CD4-positive, alpha-beta T cell treated with Interleukin-15 for 4 hours (primary cell): ENCODE results near the gene RAPGEF5.

Source experiments
- DNase-seq: peaks from one replicate; pipeline ENCODE4 v3.0.0-alpha.2; 2020; ENCODE audit warnings: low spot score

RAPGEF5 gene

DNA sequence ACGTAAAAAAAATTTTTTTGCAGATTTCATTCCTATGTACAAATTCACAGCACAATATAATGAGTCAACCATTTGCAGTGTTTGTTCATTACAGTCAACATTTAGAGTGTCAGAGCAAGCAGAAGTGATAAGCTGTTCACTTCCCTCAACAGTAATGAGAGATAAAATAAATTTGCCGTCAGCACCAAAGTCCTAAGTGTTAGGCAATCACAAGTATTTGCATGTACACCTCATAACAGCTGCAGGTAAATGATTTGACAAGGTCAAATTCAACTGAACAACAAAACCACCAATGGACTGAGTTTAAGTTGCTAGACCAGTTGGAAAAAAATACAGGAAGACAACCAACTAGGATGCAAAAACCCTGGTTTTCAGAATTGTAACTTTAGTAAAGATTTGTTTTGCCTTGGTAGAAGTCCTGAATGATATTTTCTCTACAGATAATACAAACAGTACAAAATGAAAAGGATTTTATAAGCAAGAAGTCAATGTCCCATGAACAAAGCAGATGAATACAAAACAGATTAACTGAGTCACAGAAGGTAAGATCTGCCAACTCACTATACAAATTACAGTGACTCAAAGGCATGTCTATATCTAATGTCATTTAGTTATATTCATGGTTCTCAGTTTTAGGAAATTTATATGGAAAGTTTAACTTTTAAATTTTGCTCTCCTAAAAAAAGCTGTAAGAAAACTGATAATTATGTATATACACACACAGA lies 10.4 kb downstream of the RAPGEF5 start:
- DNase-seq: no peak

- DNase-seq: no peak
Observed at GRCh38 chr7:22344655-22345054, 12.3 kb downstream of the RAPGEF5 start.

GRCh38 chr7:22343612-22344011 lies 13.3 kb downstream of the RAPGEF5 start:
- DNase-seq: no peak

- DNase-seq: no peak
Observed at GRCh38 chr7:22343071-22343470, 13.9 kb downstream of the RAPGEF5 start.

DNA sequence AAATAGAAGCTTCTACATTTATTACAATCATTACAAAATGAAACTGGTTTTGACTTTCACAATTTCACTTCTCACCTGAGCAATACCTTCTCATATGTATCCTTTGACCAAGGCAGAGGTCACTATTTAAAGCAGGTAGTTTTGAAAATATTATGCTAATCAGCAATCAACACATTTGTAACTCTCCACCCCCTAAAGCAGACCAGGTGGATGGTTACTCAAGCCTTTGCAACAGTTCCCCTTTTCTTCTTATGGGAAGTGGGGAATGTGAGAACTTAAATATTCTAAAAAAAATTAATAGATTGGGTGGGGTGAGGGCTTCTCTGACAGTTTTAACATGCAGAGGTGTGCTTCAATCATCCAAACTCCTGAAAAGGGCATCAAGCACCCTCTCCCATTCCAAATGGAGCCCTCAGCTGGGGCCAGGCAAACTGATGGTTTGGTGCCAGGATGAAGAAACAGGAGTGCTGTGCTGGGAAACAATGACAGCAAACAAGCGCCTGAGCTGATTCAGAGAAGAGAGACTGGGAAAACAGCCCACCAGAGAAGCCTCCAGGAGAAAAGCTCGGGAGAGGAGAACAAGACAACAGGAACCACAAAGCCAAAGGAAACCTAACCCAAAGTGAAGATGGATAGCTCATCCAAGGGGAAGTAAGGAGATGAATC lies 17.1 kb downstream of the RAPGEF5 start:
- no peak for DNase-seq

DNA sequence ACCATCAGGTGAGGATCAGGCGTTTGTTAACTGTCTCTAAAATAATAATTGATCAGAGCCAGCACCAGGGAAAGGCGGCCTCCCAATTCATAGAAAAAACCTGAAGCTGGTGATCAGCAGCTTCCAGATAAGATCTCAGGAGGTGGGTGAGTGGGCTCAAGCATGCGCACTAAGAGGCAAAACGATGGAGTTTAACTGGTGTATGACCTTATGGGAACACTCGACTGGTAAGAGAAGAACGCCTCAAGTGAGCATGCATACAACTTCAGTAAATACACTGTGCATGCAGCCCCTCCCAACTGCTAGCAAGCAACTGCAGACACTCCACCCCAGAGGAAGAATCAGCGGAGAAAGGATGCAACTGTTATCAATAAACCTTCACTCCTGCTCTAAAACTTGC lies 18.1 kb downstream of the RAPGEF5 start:
- DNase-seq: no peak

DNA sequence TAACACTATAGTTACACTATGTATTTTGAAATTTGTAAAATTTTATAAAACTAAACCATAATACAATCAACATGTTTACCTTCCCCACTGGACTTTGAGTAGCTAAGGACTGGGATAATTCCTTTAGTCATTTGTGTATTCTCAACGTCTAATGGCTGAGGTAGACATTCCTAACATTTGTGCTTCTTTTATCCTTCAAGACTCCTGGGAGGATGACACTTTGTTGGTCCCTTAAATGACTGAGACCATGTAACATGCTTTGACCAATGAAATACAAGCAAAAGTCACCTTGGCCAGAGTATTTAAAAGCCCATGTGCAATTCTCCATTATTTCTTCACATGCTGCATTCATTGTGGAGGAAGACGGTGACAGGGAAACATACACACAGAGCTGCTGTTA lies 18.5 kb downstream of the RAPGEF5 start:
- DNase-seq: no peak

DNA sequence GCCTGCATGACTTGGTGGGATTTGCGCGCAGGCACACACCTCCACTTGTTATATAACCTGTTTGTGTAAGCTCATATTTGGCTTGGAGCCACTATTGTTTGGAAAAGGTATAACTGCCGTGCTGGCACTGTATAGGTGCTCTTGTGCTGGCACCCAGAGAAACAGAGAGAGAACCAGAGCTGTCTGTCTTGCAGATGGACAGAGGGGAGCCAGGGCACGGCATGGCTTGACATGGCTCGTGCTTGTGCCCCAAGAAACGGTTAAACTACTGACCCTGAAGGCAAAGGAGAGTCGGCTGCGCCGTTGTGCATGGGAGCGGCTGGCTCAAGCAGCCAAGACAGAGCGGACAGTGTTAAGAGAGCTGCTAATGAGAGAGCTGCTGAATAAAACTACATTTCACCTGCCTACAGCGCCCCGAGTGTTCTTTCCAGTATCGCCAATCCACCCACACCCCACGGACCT lies 23.2 kb downstream of the RAPGEF5 start:
- no peak for DNase-seq

DNA sequence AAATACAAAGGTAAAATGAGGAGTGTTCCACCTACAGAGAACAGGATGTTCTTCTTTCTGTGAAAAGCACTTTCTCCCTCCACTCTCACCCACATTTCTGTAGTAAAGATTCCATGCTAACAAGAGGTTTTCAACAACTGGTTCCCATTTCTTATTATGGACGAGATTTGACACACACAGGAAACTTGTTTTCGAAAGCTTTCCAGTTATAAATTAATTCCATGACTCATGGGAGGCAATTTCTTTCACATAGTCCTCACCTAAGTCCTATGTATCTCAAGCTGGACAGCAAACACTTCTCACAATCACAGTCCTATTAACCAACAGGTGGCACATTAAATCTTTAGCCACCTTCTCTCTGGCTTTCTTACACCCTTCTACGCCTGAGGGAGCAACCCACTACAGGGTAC lies 24.5 kb downstream of the RAPGEF5 start:
- DNase-seq: no peak

DNA sequence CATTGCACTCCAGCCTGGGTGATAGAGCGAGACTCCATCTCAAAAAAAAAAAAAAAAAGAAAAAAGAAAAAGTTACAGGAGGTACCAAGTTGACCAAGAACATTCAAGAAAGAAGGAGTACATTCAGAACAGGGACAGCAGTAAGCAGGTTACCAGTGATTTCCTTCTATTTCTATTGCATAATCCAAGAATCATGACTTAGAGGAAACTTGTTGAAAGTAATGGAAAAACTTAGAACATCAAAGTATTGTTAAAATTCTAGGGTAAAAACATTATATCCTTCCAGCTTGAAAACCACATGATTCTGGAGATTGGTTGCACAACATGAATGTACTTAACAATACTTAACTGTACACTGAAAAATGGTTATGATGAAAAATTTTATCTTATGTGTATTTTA lies 25.2 kb downstream of the RAPGEF5 start:
- no peak for DNase-seq

DNA sequence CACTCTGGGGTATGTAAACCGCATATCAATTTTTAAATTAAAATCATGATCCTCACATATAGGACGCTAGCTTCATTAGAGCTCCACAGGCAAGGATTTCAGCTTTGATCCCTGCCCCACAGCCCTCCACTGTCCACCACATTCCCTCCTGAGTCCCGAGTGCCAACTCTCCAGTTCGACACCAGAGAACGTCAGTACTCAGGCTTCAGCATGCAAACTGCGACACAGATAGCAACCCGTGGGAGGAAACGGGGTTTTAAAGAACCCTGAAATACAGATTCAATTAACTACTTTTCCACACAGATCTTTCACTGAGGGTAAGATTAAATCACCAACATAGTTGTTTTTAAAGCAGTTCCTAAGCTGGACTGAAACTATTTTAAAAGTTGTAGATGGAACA lies 26.1 kb downstream of the RAPGEF5 start:
- DNase-seq: no peak

DNA sequence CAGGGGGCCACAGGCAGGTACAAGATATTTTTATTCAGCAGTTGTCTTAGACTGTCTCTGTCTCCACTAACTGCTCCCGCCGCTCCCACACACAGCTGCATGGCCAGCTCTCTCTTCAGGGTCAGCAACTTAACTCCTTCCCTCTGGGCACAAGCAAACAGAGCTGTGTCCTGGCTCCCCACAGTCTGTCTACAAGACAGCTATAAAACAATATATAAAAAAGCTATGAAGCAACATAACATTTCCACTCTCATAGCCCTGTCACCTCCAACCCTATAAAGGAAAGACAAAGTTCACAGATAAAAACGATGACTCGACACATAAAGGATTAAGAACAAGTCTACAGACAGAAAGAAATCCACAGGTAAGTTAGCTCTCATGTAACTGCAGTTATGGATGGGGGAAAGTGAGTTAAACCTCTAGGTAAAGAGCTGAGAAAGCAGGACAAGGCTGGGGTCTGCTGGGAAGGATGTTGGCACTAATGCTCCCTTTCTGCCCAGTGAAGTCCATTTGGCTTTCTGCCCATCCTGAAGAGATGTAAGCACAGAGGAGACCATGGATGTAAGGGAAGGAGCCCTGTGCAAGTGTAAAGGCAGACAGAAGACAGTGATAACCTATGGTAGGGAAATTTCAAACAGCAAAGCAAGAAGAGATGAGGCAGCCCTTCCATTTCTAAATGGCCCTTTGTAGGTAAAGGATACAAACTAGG lies 27.0 kb downstream of the RAPGEF5 start:
- DNase-seq: no peak

DNA sequence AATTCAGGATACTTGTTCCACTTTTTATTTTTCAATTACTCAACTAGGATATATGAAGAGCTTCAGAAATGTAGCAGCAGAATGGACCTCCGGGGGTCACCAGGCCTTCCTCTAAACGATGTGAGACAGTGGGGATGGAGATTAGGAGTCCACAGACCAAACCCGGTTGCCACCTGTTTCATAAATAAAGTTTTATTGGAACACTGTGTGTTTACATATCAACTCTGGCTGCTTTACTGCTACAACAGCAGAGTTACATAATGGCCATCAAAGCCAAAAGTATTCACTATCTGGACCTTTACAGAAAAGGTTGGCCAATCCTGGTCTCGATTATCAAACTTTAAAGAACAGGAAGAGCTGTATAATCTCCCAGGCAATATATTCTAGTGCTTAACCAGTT lies 30.8 kb downstream of the RAPGEF5 start:
- no peak for DNase-seq

- DNase-seq: no peak
Observed at GRCh38 chr7:22325671-22326070, 31.3 kb downstream of the RAPGEF5 start.

DNA sequence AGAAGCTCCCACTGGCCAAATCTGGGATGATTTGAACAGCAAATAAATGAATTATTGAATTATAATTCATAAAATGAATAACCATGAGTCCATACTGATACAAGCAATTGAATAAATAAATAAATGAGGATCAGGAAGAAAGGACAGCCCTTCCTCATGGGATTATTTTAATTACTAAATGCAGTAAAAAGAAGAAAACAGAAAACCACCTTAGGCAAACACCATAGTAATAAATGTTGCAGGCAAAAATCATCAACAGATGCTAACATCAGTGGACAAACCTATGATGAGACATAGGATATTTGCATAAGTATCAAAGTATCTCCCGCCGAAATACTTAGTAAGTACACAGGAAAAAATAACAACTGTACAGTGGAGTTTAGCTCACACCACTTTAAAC lies 33.2 kb downstream of the RAPGEF5 start:
- no peak for DNase-seq

- no peak for DNase-seq
Observed at GRCh38 chr7:22320416-22320815, 36.5 kb downstream of the RAPGEF5 start.

DNA sequence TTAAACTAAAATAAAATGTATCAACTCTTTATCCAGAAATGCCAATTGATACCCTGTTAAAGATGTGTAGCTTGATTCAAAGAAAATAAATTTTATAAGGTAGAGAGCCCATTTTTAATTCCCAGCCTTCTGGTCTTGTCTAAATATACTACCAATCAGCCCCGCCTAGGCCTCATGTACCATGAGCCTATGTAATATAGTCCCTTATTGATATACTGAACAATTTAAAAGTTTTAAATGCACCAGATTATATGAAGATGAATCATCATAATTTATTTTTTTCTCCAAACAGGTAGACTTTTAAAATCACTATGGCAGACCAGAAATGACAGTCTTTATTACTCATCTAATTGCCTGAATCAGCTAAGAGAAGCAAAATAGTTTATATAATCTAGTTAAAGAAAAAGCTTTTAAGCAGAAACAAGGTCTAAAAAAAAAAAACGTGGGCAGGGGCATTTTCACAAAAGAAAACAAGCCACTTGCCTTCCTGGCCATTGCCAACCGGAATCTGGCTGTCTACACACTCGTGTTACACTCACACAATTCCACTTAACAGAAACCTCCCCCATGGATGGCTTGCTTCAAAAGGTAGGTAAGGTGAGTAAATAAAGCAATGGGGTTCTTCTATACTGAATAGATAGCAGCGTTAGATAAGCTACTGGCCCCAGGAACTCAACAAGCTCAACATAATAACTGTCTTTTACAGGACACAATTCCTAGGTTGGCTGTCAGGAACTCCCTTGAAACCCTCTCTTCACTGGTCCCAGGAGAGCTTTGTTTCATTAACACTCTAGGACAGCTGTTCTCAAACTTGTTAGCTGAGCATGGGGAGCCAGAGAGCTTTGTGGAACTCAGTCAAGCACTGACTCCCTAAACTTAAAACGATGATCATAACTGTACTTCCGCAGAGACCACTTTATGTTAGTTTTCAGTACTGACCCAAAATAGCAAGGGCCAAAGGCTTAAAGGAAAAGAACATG lies 37.2 kb downstream of the RAPGEF5 start:
- DNase-seq: no peak

- DNase-seq: no peak
Observed at GRCh38 chr7:22318376-22318775, 38.6 kb downstream of the RAPGEF5 start.

DNA sequence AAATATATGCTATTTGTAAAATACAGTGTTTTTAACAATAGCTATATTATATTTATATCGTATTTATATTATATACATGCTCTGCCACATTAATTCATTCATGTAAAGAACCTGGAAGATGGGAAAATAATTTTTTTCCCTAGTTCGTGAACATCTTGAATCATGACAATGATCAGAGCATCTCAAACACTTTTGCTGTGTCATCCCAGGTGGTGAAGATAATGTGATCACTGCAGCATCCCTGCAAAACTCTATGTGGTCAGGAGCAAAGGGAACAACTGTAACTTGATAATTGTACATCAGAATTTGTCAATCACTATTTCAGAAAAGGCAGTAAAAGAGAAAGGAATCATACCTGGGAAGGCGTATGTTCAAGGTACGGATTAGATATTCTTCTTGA lies 39.3 kb downstream of the RAPGEF5 start:
- DNase-seq: no peak

DNA sequence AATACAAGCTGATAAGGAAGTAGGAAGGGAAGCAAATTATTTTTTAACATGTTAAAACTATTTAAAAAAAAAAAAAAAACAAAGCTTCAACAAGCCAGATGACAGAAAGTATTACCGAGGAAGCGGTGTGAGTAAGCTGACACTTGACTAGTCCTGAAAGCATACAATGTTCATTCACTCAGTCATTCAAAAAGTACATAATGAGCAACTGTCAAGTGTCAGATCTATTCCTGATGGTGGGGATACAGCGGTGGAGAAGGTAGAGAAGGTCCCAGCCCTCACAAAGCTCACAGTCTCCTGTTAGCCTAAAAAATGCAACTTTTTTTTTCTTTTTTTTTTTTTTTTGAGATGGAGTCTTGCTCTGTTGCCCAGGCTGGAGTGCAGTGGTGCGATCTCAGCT lies 40.0 kb downstream of the RAPGEF5 start:
- no peak for DNase-seq

DNA sequence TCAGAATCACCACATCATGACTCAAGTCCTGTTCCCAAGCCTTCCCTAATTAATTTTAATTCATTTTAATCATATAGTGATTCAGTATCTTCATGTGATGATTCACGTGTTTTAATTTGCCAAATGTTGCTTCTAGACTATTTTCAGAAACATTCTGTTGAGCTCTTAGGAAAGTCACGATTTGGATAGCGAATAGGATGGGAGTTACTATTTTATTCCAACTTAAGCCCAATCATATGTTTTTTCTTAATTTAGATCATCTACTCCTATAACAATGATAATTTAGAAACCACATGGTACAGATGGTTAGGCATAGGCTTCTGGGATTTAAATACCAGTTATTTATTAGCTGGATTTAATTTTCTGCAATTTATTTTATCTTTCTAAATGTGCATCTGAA lies 49.1 kb downstream of the RAPGEF5 start:
- no peak for DNase-seq

GRCh38 chr7:22305706-22306105 lies 51.2 kb downstream of the RAPGEF5 start:
- DNase-seq: no peak
